ENCODE measurements around the gene HEMGN.

DNA sequence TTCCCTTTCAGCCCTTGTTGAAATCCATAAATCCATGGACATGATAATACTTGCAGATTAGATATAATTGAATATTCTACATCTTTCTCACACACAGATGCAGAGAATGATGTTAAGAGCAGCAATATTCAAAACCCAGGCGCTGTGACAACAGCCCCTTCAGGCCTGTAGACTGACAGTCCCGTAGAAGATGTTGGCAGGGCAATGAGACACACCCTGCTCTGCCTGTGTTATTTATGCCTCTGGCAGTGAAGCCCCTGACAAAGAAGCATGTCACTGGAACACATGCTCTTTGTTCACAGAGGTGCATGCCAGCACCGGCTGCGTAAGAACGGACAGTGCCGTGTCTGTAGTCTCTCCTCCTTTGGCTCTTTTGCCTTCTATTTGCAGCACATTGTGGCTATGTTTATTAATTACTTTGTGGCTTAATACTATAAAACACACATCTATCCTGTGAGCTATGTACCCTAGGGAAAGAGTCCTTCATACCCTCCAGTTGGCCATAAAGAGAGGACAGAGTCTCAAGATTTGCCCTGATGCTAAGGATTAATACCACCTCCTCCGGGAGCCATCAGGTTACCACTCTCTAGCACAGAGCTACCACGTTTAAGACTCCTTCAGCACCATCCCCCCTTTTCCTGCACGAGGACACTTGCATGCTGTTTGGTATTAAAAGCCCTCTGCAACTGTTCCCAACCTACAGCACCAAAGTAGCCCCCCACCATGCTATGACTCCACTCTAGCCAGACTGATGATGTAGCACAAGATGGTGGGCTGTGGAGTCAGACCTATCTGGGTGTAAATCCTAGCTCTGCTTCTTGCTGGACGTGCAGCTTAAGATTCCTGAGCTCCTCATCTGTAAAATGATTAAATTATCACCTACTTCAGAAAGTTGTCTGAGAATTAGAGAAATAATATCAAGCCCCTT, 43.2 kb upstream of the HEMGN start:
- no peak for TF ChIP-seq RAD21 (conservative IDR thresholded peaks at IDR 0.05)
- TF ChIP-seq, protein P1, sequence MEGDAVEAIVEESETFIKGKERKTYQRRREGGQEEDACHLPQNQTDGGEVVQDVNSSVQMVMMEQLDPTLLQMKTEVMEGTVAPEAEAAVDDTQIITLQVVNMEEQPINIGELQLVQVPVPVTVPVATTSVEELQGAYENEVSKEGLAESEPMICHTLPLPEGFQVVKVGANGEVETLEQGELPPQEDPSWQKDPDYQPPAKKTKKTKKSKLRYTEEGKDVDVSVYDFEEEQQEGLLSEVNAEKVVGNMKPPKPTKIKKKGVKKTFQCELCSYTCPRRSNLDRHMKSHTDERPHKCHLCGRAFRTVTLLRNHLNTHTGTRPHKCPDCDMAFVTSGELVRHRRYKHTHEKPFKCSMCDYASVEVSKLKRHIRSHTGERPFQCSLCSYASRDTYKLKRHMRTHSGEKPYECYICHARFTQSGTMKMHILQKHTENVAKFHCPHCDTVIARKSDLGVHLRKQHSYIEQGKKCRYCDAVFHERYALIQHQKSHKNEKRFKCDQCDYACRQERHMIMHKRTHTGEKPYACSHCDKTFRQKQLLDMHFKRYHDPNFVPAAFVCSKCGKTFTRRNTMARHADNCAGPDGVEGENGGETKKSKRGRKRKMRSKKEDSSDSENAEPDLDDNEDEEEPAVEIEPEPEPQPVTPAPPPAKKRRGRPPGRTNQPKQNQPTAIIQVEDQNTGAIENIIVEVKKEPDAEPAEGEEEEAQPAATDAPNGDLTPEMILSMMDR (IDR thresholded peaks at IDR 0.05; ENCODE audit: poor library complexity, severe bottlenecking), result no peak
- TF ChIP-seq MXI1 (conservative IDR thresholded peaks at IDR 0.05; ENCODE audit: poor library complexity, severe bottlenecking), result no peak
- TF ChIP-seq EZH2 (IDR thresholded peaks at IDR 0.05; ENCODE audit: borderline replicate concordance, insufficient read depth, low read length, poor library complexity, severe bottlenecking), result no peak
- TF ChIP-seq EP300 (conservative IDR thresholded peaks at IDR 0.05; ENCODE audit: poor library complexity, severe bottlenecking), result no peak
- TF ChIP-seq SMC3 (conservative IDR thresholded peaks at IDR 0.05; ENCODE audit: poor library complexity), result no peak
- no peak for TF ChIP-seq POLR2AphosphoS5 (IDR thresholded peaks at IDR 0.05)
- TF ChIP-seq, protein P2, sequence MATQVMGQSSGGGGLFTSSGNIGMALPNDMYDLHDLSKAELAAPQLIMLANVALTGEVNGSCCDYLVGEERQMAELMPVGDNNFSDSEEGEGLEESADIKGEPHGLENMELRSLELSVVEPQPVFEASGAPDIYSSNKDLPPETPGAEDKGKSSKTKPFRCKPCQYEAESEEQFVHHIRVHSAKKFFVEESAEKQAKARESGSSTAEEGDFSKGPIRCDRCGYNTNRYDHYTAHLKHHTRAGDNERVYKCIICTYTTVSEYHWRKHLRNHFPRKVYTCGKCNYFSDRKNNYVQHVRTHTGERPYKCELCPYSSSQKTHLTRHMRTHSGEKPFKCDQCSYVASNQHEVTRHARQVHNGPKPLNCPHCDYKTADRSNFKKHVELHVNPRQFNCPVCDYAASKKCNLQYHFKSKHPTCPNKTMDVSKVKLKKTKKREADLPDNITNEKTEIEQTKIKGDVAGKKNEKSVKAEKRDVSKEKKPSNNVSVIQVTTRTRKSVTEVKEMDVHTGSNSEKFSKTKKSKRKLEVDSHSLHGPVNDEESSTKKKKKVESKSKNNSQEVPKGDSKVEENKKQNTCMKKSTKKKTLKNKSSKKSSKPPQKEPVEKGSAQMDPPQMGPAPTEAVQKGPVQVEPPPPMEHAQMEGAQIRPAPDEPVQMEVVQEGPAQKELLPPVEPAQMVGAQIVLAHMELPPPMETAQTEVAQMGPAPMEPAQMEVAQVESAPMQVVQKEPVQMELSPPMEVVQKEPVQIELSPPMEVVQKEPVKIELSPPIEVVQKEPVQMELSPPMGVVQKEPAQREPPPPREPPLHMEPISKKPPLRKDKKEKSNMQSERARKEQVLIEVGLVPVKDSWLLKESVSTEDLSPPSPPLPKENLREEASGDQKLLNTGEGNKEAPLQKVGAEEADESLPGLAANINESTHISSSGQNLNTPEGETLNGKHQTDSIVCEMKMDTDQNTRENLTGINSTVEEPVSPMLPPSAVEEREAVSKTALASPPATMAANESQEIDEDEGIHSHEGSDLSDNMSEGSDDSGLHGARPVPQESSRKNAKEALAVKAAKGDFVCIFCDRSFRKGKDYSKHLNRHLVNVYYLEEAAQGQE (IDR thresholded peaks at IDR 0.05; ENCODE audit: borderline replicate concordance), result no peak
- TF ChIP-seq TAF1 (IDR thresholded peaks at IDR 0.05; ENCODE audit: low read depth), result no peak
